Right lobe of liver (tissue), 4 donors: ENCODE data around the gene ARHGAP25.

Source experiments
- POLR2A ChIP-seq: fragments of 450-650 bp; IDR thresholded peaks from one replicate; pipeline ENCODE4 v1.6.1; 2017; ENCODE audit warnings: antibody characterized with exemption, mild to moderate bottlenecking
- TF ChIP-seq, protein P1 (sequence below), 4 donors: fragments of 200-600 bp in 3 of 4; fragments of 450-650 bp in 1 of 4; IDR thresholded peaks; one replicate each; pipeline versions ENCODE4 v1.5.1 to v1.8.0; 2016 to 2022; ENCODE audit warnings: antibody characterized with exemption in 4 of 4, mild to moderate bottlenecking in 2 of 4
- donor health status: DM: no; HTN: no; CAD: no.
- donor health status: DM: no; HTN: no; CAD: no.
- donor health status: DM: no; HTN: yes; CAD: no.

DNA sequence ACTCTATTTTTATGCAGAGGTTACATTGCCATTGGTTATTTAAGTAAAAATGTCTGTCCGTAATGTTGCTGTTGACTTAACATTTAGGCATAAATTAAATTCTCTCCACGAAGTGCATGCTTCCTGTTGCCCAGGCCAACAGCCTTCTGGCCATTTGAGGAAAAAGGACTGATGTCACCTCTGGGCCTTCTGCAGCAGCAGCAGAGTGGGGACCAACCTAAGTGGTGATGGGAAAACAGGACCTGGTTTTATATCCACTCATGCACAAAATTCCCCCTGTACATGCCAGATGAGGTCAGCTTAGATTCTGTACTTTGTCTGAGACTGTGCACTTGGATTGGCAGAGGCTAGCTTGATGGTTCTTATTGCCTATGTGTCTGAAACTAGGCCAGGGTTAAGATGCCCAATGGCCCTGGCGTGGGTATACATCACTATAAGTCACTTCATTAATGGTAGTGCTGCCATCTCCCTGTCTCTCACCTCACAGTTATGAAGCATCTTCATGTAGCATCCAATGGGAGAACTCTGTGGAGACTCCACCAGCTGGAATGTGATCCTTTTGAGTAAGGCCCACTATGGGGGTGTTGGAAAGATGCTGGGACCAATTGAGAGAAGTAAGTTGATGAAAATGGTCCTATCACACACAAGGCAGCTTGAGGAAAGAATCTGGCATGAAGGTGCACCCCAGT, 4.4 kb downstream of the ARHGAP25 start:
- TF ChIP-seq, protein P1, sequence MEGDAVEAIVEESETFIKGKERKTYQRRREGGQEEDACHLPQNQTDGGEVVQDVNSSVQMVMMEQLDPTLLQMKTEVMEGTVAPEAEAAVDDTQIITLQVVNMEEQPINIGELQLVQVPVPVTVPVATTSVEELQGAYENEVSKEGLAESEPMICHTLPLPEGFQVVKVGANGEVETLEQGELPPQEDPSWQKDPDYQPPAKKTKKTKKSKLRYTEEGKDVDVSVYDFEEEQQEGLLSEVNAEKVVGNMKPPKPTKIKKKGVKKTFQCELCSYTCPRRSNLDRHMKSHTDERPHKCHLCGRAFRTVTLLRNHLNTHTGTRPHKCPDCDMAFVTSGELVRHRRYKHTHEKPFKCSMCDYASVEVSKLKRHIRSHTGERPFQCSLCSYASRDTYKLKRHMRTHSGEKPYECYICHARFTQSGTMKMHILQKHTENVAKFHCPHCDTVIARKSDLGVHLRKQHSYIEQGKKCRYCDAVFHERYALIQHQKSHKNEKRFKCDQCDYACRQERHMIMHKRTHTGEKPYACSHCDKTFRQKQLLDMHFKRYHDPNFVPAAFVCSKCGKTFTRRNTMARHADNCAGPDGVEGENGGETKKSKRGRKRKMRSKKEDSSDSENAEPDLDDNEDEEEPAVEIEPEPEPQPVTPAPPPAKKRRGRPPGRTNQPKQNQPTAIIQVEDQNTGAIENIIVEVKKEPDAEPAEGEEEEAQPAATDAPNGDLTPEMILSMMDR (IDR thresholded peaks at IDR 0.05): no peak
- TF ChIP-seq POLR2A: no peak
